GM19463 (cell line): ENCODE measurements around the gene RBL2.
"Not testable (repeated sequence)": the region's sequence is repeated elsewhere in the genome, so short reads cannot be mapped to it uniquely, and the experiment has no call there.

Source experiments
- ATAC-seq: cut with Tn5 transposase; IDR thresholded peaks from one replicate; pipeline ENCODE4 v1.9.1; 2021; ENCODE audit warnings: mild to moderate bottlenecking, moderate library complexity; ENCODE audit not compliant: unreplicated experiment

The RBL2 gene, protein sequence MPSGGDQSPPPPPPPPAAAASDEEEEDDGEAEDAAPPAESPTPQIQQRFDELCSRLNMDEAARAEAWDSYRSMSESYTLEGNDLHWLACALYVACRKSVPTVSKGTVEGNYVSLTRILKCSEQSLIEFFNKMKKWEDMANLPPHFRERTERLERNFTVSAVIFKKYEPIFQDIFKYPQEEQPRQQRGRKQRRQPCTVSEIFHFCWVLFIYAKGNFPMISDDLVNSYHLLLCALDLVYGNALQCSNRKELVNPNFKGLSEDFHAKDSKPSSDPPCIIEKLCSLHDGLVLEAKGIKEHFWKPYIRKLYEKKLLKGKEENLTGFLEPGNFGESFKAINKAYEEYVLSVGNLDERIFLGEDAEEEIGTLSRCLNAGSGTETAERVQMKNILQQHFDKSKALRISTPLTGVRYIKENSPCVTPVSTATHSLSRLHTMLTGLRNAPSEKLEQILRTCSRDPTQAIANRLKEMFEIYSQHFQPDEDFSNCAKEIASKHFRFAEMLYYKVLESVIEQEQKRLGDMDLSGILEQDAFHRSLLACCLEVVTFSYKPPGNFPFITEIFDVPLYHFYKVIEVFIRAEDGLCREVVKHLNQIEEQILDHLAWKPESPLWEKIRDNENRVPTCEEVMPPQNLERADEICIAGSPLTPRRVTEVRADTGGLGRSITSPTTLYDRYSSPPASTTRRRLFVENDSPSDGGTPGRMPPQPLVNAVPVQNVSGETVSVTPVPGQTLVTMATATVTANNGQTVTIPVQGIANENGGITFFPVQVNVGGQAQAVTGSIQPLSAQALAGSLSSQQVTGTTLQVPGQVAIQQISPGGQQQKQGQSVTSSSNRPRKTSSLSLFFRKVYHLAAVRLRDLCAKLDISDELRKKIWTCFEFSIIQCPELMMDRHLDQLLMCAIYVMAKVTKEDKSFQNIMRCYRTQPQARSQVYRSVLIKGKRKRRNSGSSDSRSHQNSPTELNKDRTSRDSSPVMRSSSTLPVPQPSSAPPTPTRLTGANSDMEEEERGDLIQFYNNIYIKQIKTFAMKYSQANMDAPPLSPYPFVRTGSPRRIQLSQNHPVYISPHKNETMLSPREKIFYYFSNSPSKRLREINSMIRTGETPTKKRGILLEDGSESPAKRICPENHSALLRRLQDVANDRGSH

DNA sequence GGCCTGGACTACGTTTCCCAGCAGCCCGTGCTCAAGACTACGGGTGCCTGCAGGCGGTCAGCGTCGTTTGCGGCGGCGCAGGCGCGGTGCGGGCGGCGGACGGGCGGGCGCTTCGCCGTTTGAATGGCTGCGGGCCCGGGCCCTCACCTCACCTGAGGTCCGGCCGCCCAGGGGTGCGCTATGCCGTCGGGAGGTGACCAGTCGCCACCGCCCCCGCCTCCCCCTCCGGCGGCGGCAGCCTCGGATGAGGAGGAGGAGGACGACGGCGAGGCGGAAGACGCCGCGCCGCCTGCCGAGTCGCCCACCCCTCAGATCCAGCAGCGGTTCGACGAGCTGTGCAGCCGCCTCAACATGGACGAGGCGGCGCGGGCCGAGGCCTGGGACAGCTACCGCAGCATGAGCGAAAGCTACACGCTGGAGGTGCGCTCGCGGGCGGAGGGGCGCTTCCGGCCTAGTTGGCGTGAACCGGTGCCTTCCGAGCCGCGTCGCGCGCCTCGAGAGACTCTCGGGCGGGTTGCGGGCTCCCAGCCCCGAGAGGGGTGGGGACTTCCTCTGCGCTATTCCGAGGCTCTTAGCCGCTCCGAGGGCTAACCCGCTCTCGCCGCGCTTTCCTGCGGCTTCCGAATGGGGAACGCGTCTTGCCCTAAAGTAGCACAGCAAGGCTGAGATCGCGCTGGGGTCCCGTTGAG lies at the start of gene RBL2:
Gene RBL2, plus strand, starts transcription at position 95 of the 689 bp plus-strand sequence. Its CDS starts 86 bp downstream, at position 181.
- ATAC-seq, result peak; percentile 76

DNA sequence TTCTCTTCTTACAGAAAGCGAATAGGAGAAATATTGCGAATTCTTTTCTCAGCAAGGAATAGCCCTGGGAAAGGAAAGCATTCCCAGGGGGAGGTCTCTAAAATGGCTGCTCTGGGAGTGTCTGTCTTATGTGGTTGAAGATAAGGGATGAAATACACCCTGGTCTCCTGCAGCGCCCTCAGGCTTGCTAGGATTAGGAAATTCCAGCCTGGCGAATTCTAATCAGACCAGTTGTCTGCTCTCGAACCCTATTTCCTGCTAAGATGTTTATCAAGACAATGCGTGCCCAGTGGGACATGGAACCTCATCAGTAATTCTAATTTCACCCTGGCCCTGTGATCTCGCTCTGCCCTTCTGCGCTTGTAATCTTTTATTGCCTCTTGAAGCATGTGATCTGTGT lies 49.7 kb upstream of the RBL2 start:
- ATAC-seq, result not testable (repeated sequence)

DNA sequence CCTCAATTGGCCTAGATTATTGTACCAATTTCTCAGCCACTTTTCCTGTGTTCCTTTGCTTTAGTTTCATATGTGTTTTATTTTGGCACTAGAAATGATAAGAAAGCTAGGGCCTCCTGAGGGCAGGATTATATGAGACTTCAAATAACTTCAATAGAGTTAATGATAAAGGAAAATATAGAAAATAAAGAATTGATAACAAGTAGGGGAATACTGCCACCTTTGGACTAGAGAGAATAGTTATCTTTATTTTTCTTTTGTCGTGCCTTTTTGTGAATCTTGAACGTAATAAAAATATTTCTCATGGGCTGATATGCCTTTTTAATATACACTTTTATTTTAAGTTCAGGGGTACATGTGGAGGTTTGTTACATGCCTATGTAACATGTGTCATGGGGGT lies 29.3 kb upstream of the RBL2 start:
- no peak for ATAC-seq

DNA sequence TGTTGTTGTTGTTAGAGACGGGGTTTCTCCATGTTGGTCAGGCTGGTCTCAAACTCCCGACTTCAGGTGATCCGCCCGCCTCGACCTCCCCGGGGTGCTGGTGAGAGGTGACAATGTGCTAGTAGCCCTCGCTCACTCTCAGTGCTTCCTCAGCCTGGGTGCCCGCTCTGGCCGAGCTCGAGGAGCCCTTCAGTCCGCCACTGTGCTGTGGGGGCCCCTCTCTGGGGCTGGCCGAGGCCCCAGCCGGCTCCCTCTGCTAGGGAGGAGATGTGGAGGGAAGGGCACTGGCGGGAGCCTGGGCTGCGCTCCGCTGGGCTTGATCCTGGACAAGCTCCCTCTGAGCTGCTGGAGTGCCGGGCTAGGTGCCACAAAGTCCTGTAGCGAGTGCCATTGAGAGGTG lies 21.7 kb upstream of the RBL2 start:
- no peak for ATAC-seq

DNA sequence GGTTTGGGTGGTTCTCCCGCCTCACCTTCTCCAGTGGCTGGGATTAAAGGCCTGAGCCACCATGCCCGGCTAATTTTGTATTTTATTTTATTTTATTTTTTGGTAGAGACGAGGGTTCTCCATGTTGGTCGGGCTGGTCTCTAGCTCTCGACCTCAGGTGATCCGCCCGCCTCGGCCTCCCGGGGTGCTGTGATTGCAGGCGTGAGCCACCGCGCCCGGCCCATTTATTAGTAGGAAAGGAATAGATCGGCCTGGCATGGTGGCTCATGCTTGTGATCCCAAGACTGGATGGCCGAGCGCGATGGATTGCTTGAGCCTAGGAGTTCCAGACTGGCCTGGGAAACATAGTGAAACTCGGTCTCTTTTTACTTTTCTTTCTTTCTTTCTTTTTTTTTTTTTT lies 20.4 kb upstream of the RBL2 start:
- ATAC-seq, result no peak

DNA sequence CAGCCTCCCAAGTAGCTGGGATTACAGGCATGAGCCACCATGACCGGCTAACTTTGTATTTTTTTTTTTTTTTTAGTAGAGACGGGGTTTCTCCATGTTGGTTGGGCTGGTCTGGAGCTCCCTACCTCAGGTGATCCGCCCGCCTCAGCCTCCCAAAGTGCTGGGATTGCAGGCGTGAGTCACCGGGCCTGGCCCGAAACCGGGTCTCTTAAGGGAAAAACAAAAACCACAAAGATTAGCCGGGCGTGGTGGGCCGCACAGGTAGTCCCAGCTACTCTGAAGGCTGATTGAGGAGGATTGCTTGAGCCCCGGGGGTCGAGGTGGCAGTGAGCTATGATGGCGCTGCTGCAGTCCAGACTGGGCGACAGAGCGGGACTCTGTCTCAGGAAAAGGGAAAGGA lies 19.9 kb upstream of the RBL2 start:
- ATAC-seq, result no peak

DNA sequence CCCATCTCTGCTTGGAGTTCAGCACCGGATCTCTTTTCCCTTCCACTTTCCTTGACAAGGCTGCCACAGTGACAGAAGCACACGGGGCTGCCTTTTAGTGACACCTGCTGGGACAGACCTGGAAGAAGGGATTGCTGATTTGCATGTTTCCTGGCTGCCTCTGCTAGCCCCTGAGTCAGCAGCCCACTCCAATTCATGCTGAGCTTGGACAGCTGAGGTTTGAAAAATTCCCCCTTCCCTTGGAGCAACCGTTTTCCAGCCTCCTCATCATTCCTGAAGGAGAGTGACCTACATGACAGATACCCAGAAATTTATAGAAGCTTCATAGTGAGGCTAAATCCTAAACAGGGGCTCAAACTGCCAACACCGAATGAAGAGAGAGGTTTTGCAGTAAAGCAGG lies 18.8 kb upstream of the RBL2 start:
- ATAC-seq, result no peak

DNA sequence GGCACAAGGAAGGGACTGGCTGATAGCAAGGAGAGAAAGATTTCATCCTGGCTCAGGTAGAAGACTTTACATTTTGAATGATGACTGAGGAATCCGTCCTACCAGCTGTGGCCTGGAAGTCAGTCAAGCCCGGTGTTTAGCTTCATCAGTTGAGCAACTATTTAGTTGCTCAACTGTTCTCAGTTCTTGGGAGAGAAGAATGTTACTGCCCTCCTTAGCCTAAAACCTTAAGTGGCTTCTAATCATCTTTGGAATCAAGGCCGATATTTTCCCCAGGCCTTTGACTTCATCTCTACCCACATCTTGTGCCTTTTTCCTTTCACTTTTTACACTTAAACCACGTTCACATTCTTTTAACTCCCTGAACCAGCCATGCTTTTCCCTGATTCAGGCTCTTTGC lies 17.3 kb upstream of the RBL2 start:
- no peak for ATAC-seq

DNA sequence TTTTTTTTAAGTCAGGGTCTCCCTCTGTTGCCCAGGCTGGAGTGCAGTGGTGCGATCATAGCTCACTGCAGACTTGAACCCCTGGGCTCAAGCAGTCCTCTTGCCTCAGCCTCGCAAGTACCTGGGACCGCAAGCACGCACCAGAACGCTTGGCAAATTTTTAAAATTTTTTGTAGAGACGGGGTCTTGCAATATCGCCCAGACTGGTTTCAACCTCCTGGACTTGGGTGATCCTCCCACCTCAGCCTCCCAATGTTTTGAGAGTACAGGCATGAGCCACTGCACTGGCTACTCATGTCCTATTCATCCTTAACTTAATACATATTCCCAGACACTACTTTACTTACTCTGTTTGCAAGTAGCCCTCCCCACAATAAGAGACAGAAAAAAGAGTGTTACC lies 16.3 kb upstream of the RBL2 start:
- ATAC-seq, result no peak

DNA sequence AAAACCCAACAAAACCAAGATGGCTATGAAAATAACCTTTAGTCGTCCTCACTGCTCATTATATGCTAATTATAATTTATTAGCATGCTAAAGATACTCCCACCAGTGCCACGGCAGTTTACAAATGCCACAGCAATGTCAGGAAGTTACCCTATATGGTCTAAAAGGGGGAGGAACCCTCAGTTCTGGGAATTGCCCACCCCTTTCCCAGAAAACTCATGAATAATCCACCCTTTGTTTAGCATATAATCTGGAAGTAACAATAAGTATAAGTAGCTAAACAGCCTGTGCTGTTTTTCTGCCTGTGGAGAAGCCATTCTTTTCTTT lies 14.9 kb upstream of the RBL2 start:
- not testable (repeated sequence) for ATAC-seq

DNA sequence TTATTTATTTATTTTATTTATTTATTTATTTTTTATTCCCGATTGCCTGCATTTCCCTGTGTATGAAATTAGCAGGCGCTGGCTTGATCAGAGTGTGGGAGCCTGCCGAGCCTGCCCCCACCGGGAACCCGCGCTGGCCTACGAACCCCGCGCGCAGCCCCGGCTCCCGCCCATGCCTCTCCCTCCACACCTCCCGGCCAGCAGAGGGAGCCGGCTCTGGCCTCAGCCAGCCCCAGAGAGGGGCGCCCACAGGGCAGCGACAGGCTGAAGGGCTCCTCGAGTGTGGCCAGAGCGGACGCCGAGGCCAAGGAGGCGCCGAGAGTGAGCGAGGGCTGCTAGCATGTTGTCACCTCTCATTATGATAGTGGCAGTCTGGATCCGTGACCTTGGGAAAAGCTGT lies 13.0 kb upstream of the RBL2 start:
- ATAC-seq, result no peak

DNA sequence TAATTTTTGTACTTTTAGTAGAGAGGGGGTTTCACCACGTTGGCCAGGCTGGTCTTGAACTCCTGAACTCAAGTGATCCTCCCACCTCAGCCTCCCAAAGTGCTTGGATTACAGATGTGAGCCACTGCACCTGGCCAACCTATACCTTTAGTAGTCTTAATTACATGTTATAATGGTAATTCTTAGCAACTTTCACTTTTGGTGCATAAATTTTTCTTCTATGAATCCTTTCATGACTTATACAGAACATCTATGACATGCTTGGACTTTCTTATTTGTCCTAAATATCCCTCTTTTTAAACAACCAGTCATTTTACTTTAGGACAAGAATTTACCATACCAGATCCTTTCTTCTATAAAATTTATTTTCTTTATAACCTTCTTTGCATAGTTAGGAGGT lies 10.3 kb upstream of the RBL2 start:
- not testable (repeated sequence) for ATAC-seq

DNA sequence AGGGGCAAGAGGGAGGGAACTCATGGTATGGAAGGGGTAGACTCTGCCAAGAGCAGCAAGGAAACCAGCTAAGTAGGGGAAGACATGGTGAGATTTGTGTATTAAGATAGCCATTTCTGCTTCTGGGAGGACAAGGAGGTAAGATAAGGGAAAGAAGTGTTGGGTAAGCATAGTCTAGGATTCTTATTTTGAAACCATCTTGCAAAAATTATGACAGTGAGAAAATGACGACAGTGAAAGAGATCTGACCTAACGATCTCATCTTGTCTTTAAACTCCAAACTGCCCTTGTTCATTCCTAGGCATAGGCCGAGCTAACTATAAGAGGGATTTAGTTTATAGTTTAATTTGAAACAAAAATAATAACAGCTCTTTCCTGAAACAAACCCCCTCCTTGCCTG lies 5.6 kb upstream of the RBL2 start:
- ATAC-seq, result no peak

DNA sequence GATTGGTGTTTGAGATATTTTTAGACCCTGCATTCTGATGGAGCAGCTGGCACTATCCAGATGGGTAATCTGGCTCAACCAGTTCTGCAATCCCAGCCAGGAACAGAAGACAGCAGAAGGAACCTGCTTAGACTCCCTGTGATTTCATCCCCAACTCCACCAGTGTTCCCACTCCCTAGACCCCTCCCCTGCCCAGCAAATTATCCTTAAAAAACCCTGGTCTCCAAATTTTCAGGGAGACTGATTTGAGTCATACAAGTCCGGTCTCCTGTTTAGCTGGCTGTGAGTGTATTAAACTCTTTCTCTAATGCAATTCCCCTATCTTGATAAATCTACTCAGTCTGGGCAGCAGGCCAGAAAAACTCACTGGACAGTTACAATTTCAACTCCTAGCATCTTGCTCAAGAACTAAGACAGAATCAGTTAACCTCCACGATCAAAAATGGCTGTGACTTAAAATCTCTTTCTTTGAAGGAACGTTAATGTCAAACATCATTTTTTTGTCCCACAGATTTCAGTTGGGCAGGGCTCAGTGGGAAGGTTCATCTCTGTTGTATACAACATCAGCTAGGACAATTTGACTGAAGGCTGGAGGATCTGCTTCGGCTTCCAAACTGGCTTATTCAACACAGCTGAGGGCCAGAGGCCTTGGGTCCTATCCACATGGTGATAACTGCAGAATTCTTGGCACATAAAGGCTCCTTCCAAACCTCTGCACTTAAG lies 4.9 kb upstream of the RBL2 start:
- no peak for ATAC-seq

DNA sequence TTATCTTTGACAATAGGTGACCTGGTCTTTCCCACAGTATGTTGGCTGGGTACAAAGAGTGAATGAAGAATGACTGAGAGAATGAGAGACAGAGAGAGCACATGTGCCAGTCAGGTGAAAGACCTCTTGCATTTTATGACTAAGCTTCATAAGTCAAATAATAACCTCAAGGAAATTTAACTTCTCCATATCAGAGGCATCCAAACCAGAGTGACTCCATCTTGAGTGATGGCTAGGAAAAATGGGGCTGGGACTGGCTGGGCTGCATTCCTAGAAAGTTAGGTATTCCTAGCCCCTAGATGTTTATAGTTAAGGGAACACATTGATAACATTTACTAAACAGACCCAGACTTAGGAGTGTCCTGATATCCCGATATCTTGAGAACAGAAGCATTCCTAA lies 3.9 kb upstream of the RBL2 start:
- ATAC-seq, result no peak

DNA sequence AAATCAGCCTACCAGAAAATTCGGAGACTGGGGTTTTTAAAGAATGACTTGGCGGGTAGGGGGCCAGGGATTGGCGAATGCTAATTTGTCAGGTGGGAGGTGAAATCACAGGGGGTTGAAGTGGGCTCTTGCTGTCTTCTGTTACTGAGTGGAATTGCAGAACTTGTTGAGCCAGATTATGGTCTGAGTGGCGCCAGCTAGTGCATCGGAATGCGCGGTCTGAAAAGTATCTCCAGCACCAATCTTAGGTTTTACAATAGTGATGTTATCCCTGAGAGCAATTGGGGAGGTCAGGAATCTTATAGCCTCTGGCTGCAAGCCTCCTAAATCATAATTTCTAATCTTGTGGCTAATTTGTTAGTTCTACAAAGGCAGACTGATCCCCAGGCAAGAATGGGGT lies 762 bp upstream of the RBL2 start:
- ATAC-seq, result no peak

DNA sequence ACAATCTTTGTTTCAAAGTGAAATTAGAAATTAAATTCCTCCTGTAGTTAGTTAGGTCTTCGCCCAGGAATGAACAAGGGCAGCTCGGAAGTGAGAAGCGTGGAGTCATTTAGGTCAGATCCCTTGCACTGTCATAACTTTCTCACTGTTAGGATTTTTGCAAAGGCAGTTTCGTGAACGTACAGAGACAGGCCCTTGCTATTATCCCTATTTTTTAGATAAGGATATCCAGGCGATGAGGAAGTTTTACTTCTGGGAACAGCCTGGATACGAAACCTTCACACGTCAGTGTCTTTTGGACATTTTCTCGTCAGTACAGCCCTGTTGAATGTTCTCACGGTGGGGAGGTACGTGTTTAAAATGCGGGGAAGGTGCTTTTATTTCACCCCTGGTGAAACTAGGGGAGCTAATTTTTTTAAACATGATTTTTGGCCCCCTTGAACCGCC lies 318 bp upstream of the RBL2 start:
- no peak for ATAC-seq

DNA sequence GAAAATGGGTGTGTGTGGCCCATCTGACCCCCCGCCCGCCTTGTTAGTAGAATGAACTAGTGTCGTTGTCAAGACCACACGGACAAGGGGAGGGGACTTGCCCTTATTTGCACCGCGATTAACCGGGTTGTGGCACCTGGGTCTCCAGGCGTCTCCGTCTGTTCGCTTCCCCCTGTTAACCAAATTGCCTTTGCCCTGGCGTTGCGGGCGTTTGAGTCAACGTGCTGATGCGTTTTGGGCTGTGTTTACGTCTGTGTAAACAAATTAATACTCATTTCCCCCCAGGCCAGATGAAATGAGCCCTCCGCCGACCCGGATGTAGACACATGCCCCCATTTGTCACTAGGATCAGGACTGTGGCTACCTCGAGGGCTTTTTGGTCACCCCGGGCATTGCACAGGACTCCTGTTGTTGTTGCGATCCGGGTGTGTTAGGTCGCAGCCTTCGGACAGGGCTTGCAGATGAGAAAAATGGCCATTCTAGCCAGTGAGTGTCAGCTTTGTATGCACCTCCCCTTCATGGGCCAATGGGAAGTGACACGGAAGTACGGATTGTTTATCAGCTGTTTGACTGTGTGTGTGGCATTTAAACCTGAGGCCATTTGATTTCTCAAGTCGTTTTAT lies 906 bp downstream of the RBL2 start:
- ATAC-seq, result peak; percentile 76

DNA sequence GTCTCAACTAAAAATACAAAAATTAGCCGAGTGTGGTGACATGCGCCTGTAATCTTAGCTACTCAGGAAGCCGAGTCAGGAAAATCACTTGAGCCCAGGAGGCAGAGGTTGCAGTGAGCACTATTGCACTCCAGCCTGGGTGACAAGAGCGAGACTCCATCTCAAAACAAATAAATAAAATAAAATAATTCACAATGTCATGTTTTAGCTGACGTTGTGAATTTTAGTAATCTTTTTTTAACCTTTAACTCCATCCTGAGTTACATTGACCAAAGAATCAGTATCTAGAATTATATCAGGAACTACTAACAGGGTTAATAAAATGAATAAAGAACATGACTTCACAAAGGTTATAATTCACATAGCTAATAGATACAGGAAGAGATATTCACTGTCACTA lies 5.9 kb downstream of the RBL2 start:
- ATAC-seq, result no peak

DNA sequence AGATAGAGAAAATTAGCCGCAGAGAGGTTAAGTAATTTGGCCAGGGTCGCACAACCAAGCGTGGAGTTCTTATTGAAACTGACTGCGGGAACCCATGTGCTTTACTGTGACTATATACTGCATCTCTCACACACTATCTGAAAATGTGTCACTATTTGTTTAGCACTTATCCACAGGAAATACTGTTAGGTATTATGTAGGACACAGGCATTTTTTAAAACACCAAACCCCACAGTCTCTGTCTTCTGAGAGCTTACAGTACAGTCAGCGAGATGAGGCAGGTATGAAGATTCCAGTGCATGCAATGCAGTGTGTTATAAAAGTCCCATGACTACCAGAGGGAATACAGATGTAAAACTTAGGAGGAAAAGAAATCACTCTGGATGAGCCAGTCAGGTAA lies 11.3 kb downstream of the RBL2 start:
- ATAC-seq, result no peak
